Kidney (tissue), 14 donors: ENCODE results near the gene CD68. TPM values are rescaled to one million over a fixed set of nuclear protein-coding genes. Genes with fewer than 3 reads are reported as not detected.

Source experiments
- DNase-seq, 5 donors: peaks; one replicate each; pipeline ENCODE4 v3.0.0-alpha.2; 2013 to 2020
- FAIRE-seq: peaks from 2 replicates; lab custom pipeline; 2012; peaks lifted over from hg19 to GRCh38; lab: Jason Lieb, UNC
- H3K27ac ChIP-seq, 2 donors: one replicate each; pipeline ENCODE4 v1.7.0; 2013; ENCODE audit warnings: low read depth in 2 of 2, low read length in 2 of 2, inconsistent platforms in 1 of 2
- H3K27me3 ChIP-seq: one replicate; pipeline ENCODE4 v1.7.1; 2013; ENCODE audit warnings: low read length, inconsistent platforms; ENCODE audit not compliant: control insufficient read depth, insufficient read depth
- H3K36me3 ChIP-seq, 3 donors: one replicate each; pipeline versions ENCODE4 v1.7.0 to v1.7.1; 2013; ENCODE audit warnings: low read length in 3 of 3, control low read depth in 1 of 3, inconsistent platforms in 1 of 3; ENCODE audit not compliant: insufficient read depth in 3 of 3, control insufficient read depth in 2 of 3
- H3K4me1 ChIP-seq, 3 donors: one replicate each; pipeline versions ENCODE4 v1.7.0 to v1.7.1; 2013; ENCODE audit warnings: low read length in 3 of 3, inconsistent platforms in 1 of 3, low read depth in 1 of 3; ENCODE audit not compliant: control insufficient read depth in 2 of 3, insufficient read depth in 2 of 3
- H3K4me3 ChIP-seq, 3 donors: one replicate each; pipeline versions ENCODE4 v1.7.0 to v1.8.1; 2013; ENCODE audit warnings: low read length in 3 of 3, control low read depth in 1 of 3, inconsistent platforms in 1 of 3
- H3K9ac ChIP-seq, 3 donors: one replicate each; pipeline versions ENCODE4 v1.7.0 to v1.7.1; 2013; ENCODE audit warnings: low read length in 3 of 3, control low read depth in 1 of 3, inconsistent platforms in 1 of 3
- H3K9me3 ChIP-seq, 3 donors: one replicate each; pipeline versions ENCODE4 v1.7.0 to v1.7.1; 2013; ENCODE audit warnings: low read length in 3 of 3, control low read depth in 1 of 3, inconsistent platforms in 1 of 3; ENCODE audit not compliant: control insufficient read depth in 2 of 3, insufficient read depth in 1 of 3
- intact Hi-C: fragments of 100-400 bp; cut with DNase I; formaldehyde crosslinking; loops from one replicate; pipeline ENCODE4 v1.11.1; 2022
- polyA plus RNA-seq: library from polyadenylated mRNA; stranded (reverse); fragments of 350-450 nt; fragmentation: Illumina TruSeq; extraction: RNeasy Lipid Tissue Mini Kit (QIAGEN cat#74804); gene quantifications from one replicate; pipeline ENCODE4 v1.2.3, GENCODE V29; 2014; ENCODE audit warnings: low read depth, low replicate concordance; ENCODE audit not compliant: insufficient read depth
- total RNA-seq: library from RNA; stranded (reverse); fragmentation: NEBNext Ultra II Directional; extraction: Animal tissue kit (Norgen Biotek cat#: 25700); gene quantifications from one replicate; pipeline ENCODE4 v1.2.1, GENCODE V29; 2021
- TF ChIP-seq, protein P1 (sequence below): IDR thresholded peaks from 3 replicates; pipeline ENCODE4 v1.5.1; 2012; ENCODE audit warnings: mild to moderate bottlenecking, moderate library complexity, borderline replicate concordance; ENCODE audit not compliant: insufficient read depth; ENCODE audit errors: extremely low read depth
- donor health status: control.
- donor health status: control.
- donor health status: control.
- donor health status: control.
- donor health status: control.
- donor health status: DM: yes; HTN: yes; CAD: no.
- donor health status: Normal renal cell carcinoma (clear cell type).

The CD68 gene
- total and polyA plus RNA-seq, 2 donors from 2014 or later, result 38.3 to 92.6 TPM

DNA sequence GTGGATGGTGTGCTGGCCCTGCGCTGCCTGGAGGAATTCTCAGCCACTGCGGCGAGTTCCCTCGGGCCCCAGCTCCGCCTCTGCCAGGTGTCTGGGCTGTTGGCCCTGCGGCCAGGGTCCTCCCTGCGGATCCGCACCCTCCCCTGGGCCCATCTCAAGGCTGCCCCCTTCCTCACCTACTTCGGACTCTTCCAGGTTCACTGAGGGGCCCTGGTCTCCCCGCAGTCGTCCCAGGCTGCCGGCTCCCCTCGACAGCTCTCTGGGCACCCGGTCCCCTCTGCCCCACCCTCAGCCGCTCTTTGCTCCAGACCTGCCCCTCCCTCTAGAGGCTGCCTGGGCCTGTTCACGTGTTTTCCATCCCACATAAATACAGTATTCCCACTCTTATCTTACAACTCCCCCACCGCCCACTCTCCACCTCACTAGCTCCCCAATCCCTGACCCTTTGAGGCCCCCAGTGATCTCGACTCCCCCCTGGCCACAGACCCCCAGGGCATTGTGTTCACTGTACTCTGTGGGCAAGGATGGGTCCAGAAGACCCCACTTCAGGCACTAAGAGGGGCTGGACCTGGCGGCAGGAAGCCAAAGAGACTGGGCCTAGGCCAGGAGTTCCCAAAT is 22.2 kb upstream of the CD68 start:
- peak overlapping the region in 2 of 3 donors; percentile 44 to 92 for H3K9ac ChIP-seq
- TF ChIP-seq, protein P1, sequence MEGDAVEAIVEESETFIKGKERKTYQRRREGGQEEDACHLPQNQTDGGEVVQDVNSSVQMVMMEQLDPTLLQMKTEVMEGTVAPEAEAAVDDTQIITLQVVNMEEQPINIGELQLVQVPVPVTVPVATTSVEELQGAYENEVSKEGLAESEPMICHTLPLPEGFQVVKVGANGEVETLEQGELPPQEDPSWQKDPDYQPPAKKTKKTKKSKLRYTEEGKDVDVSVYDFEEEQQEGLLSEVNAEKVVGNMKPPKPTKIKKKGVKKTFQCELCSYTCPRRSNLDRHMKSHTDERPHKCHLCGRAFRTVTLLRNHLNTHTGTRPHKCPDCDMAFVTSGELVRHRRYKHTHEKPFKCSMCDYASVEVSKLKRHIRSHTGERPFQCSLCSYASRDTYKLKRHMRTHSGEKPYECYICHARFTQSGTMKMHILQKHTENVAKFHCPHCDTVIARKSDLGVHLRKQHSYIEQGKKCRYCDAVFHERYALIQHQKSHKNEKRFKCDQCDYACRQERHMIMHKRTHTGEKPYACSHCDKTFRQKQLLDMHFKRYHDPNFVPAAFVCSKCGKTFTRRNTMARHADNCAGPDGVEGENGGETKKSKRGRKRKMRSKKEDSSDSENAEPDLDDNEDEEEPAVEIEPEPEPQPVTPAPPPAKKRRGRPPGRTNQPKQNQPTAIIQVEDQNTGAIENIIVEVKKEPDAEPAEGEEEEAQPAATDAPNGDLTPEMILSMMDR, result no peak
- peak overlapping the region; percentile 99 to 100 for H3K27ac ChIP-seq
- no peaks in the 10 kb centered on the region for H3K27me3 ChIP-seq
- H3K36me3 ChIP-seq, result no peaks in the 10 kb centered on the region
- H3K9me3 ChIP-seq, result no peaks in the 10 kb centered on the region
- no peak overlapping the region for H3K4me3 ChIP-seq
- peaks cover 3 to 38% (median 27%) of the 10 kb centered on the region in 3 donors for H3K4me1 ChIP-seq
- DNase-seq (peak in 2 of 5 donors; percentile 61 to 81), FAIRE-seq (no peak)
- intact Hi-C loops, result no loop called here

- intact Hi-C loops, result no loop called here
- Histone ChIP-seq H3K27ac (peak overlapping the region; percentile 99 to 100), H3K4me1 (peaks cover 3 to 43% (median 34%) of the 10 kb centered on the region in 3 donors), H3K9me3 (no peaks in the 10 kb centered on the region), H3K27me3 (no peaks in the 10 kb centered on the region), H3K4me3 (peak overlapping the region; percentile 26 to 86 (median 65)), H3K36me3 (no peaks in the 10 kb centered on the region), H3K9ac (peak overlapping the region in 2 of 3 donors; percentile 67 to 92)
- TF ChIP-seq, protein P1, result no peak
- peak; percentile 71 to 97 (median 86) for DNase-seq
- FAIRE-seq, result no peak
Measured at GRCh38 chr17:7557775-7558543, 21.5 kb upstream of the CD68 start.

GRCh38 chr17:7558544-7559319 is 20.7 kb upstream of the CD68 start, which contains the start of gene TNFSF13:
Gene TNFSF13 (plus strand): TSS chr17:7558750. CDS start chr17:7559040, 290 bp downstream.
- no peaks in the 10 kb centered on the region for H3K9me3 ChIP-seq
- TF ChIP-seq, protein P1, result no peak
- peak within 1 kb of the TSS; percentile 99 to 100 for H3K27ac ChIP-seq
- H3K9ac ChIP-seq, result peak within 1 kb of the TSS in 2 of 3 donors; percentile 67 to 92
- peaks cover 3 to 45% (median 35%) of the 10 kb centered on the region in 3 donors for H3K4me1 ChIP-seq
- no peaks in the 10 kb centered on the region for H3K27me3 ChIP-seq
- H3K36me3 ChIP-seq, result no peaks in the 10 kb centered on the region
- intact Hi-C loops, result no loop called here
- FAIRE-seq (no peak), DNase-seq (peak in 2 of 5 donors; percentile 57 to 90)
- peak within 1 kb of the TSS; percentile 26 to 86 (median 65) for H3K4me3 ChIP-seq
